Gastrocnemius medialis (tissue), 4 donors: ENCODE measurements around the gene DUSP16. TPM values are rescaled to one million over a fixed set of nuclear protein-coding genes. Genes with fewer than 3 reads are reported as not detected.

ENCODE experiments used
- ATAC-seq, 2 donors: fragments of 150-250 bp; one replicate each; pipeline ENCODE4 v1.9.1; 2016
- DNase-seq, 2 donors: peaks; one replicate each; pipeline ENCODE4 v3.0.0-alpha.2; 2019
- H3K27ac ChIP-seq, 4 donors: fragments of 200-600 bp; sonication (generic); 1 replicate in 1 of 4; 2 replicates in 3 of 4; pipeline ENCODE4 v1.5.1; 2016 to 2018; ENCODE audit warnings: mild to moderate bottlenecking in 2 of 4, moderate library complexity in 1 of 4
- H3K27me3 ChIP-seq, 3 donors: fragments of 200-600 bp; sonication (generic) in 2 of 3; 1 replicate in 1 of 3; 2 replicates in 2 of 3; pipeline versions ENCODE4 v1.5.1 to v1.6.0; 2016 to 2019; ENCODE audit warnings: mild to moderate bottlenecking in 1 of 3, moderate library complexity in 1 of 3
- H3K36me3 ChIP-seq, 2 donors: fragments of 200-600 bp; sonication (generic) in 1 of 2; one replicate each; pipeline ENCODE4 v1.5.1; 2017 to 2018
- H3K4me1 ChIP-seq, 2 donors: fragments of 200-600 bp; sonication (generic) in 1 of 2; one replicate each; pipeline ENCODE4 v1.5.1; 2016 to 2017; ENCODE audit warnings: mild to moderate bottlenecking in 2 of 2
- H3K4me3 ChIP-seq, 4 donors: fragments of 200-600 bp; sonication (generic) in 3 of 4; 1 replicate in 1 of 4; 2 replicates in 3 of 4; pipeline ENCODE4 v1.5.1; 2016 to 2019; ENCODE audit warnings: mild to moderate bottlenecking in 2 of 4
- H3K9me3 ChIP-seq, 3 donors: fragments of 200-600 bp; sonication (generic) in 2 of 3; 1 replicate in 1 of 3; 2 replicates in 2 of 3; pipeline ENCODE4 v1.5.1; 2016 to 2019
- POLR2A ChIP-seq, 2 donors: fragments of 450-650 bp; IDR thresholded peaks; one replicate each; pipeline ENCODE4 v1.6.1; 2017; ENCODE audit warnings: antibody characterized with exemption in 2 of 2, mild to moderate bottlenecking in 2 of 2, moderate library complexity in 2 of 2
- in situ Hi-C, 4 donors: fragments of 200-750 bp; cut with MboI; loops; one replicate each; pipeline versions ENCODE4 v1.15.0 to v1.8.0; 2017; ENCODE audit warnings: low sequenced_read_pairs in 4 of 4
- intact Hi-C: fragments of 100-400 bp; cut with DNase I; formaldehyde crosslinking; loops from one replicate; pipeline ENCODE4 v1.15.1; 2023; ENCODE audit warnings: low total_unique reads
- total RNA-seq, 4 donors: library from RNA; depleted of rRNA; stranded (reverse); fragments of >200 nt; gene quantifications; one replicate each; pipeline versions ENCODE4 v1.1.0 to v1.2.3, GENCODE V29; 2016
- TF ChIP-seq, protein P1 (sequence below), 5 experiments: fragments of 450-650 bp in 3 of 5; fragments of 200-600 bp in 2 of 5; sonication (generic) in 2 of 5; IDR thresholded peaks in 4 of 5; conservative IDR thresholded peaks in 1 of 5; 1 replicate in 4 of 5; 2 replicates in 1 of 5; pipeline ENCODE4 v1.5.1; 2016 to 2019; ENCODE audit warnings: antibody characterized with exemption in 5 of 5, mild to moderate bottlenecking in 3 of 5, moderate library complexity in 3 of 5

DUSP16 gene
- total RNA-seq, 4 donors from 2014 or later = 10.9 to 15.7 (median 13.3) TPM

DNA sequence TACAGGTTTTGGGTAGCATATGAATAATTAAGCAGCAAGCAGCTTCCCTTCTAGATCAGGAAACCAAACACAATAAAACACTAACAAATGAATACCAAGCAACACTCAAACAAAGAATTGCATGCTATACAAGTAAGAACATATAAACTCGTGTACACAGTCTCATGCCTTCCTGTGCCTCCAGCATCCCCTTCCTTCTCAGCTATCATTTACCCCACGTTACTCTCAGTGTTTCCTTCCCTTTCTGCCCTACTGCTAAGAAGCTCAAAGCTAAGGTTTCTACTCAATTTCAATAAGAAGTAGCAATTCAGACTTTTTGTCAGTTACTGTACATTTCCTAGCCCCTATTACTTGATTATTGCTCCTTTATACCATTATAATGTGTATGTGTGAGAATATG, 81.0 kb downstream of the DUSP16 start:
- no peak for DNase-seq
- no peak overlapping the region for H3K4me3 ChIP-seq
- no peak for TF ChIP-seq POLR2A (IDR thresholded peaks at IDR 0.05)
- TF ChIP-seq, protein P1, sequence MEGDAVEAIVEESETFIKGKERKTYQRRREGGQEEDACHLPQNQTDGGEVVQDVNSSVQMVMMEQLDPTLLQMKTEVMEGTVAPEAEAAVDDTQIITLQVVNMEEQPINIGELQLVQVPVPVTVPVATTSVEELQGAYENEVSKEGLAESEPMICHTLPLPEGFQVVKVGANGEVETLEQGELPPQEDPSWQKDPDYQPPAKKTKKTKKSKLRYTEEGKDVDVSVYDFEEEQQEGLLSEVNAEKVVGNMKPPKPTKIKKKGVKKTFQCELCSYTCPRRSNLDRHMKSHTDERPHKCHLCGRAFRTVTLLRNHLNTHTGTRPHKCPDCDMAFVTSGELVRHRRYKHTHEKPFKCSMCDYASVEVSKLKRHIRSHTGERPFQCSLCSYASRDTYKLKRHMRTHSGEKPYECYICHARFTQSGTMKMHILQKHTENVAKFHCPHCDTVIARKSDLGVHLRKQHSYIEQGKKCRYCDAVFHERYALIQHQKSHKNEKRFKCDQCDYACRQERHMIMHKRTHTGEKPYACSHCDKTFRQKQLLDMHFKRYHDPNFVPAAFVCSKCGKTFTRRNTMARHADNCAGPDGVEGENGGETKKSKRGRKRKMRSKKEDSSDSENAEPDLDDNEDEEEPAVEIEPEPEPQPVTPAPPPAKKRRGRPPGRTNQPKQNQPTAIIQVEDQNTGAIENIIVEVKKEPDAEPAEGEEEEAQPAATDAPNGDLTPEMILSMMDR (IDR thresholded peaks at IDR 0.05 in 4 of 5, conservative IDR thresholded peaks at IDR 0.05 in 1 of 5) = no peak
- H3K9me3 ChIP-seq = no peaks in the 10 kb centered on the region
- H3K4me1 ChIP-seq = peaks cover 0 to 4% of the 10 kb centered on the region in 2 donors
- H3K36me3 ChIP-seq = peaks cover 0 to 40% of the 10 kb centered on the region in 2 donors
- no peak overlapping the region for H3K27ac ChIP-seq
- no peak for ATAC-seq
- H3K27me3 ChIP-seq = no peaks in the 10 kb centered on the region
- intact Hi-C loops (no loop called here), in situ Hi-C loops (no loop called here)

DNA sequence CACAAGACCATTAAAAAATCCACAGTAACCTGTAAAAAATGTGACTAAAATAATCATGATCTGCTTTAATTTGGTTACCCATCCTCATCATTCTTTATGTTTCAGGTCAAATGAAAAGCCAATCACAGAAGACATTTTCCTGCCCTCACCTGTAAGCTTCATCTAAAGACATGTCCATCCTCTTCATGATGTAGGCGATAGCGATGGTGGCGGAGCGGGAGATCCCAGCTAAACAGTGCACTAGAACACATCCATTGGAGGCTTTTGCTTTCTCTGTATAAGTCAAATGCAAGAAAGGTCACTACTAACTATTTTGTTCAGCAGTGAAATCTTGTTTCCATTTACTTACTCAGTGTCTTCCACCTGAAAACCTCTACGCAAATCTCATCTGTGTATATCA, 82.6 kb downstream of the DUSP16 start:
- no peak overlapping the region for H3K27ac ChIP-seq
- intact Hi-C loops = no loop called here
- H3K27me3 ChIP-seq = no peaks in the 10 kb centered on the region
- ATAC-seq (no peak), DNase-seq (no peak)
- H3K4me3 ChIP-seq = no peak overlapping the region
- H3K9me3 ChIP-seq = no peaks in the 10 kb centered on the region
- H3K4me1 ChIP-seq = peaks cover 0 to 4% of the 10 kb centered on the region in 2 donors
- peaks cover 0 to 34% of the 10 kb centered on the region in 2 donors for H3K36me3 ChIP-seq
- TF ChIP-seq, protein P1 (IDR thresholded peaks at IDR 0.05 in 4 of 5, conservative IDR thresholded peaks at IDR 0.05 in 1 of 5) = no peak
- TF ChIP-seq POLR2A (IDR thresholded peaks at IDR 0.05) = no peak
- in situ Hi-C loops = no loop called here

GRCh38 chr12:12477532-12477890, 85.2 kb downstream of the DUSP16 start:
- DNase-seq = no peak
- intact Hi-C loops (no loop called here), in situ Hi-C loops (no loop called here)
- H3K36me3 ChIP-seq = peaks cover 0 to 23% of the 10 kb centered on the region in 2 donors
- peaks cover 0 to 4% of the 10 kb centered on the region in 2 donors for H3K4me1 ChIP-seq
- no peak overlapping the region for H3K27ac ChIP-seq
- ATAC-seq = no peak
- H3K27me3 ChIP-seq = no peaks in the 10 kb centered on the region
- H3K9me3 ChIP-seq = no peaks in the 10 kb centered on the region
- no peak overlapping the region for H3K4me3 ChIP-seq
- TF ChIP-seq POLR2A (IDR thresholded peaks at IDR 0.05) = no peak
- TF ChIP-seq, protein P1 (IDR thresholded peaks at IDR 0.05 in 4 of 5, conservative IDR thresholded peaks at IDR 0.05 in 1 of 5) = no peak

DNA sequence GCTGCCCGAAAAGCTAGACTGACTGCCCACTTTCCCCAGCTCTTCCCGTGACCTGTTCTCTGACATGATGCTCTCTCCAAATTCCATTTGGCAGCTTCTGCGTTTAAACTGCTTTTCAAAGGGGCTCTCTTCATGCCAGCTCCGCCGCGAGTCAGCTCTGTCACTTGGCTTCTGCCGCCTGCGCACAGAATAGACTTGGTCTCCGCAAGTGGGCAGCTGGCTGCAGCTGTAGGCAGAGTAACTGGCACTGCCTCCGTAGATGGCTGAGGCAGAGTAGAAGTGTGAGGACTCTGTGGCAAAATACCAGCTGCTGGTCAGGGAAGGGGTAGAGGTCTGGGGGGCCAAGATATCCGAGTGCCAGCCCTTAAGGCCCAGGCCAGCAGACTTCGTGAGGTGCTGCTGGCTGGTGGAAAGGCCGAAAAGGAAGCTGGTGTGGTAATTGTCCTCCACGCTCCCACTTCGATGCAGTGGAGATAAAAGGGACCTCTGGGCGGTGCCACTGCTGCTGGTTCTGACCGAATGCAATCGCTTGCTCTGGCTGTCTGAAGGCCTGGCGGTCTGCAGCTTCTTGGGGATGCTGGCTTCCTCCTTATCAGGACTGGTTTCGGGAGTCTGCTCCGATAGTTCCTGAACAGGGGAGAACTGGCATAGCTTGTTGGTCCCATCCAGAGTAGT, 85.7 kb downstream of the DUSP16 start:
- in situ Hi-C loops = no loop called here
- ATAC-seq (peak; percentile 38 to 52), DNase-seq (peak in 1 of 2 donors; percentile 19)
- H3K27ac ChIP-seq = peak overlapping the region in 2 of 4 donors; percentile 27 to 31
- no peaks in the 10 kb centered on the region for H3K27me3 ChIP-seq
- H3K36me3 ChIP-seq = peaks cover 0 to 23% of the 10 kb centered on the region in 2 donors
- no peaks in the 10 kb centered on the region for H3K9me3 ChIP-seq
- TF ChIP-seq, protein P1 (IDR thresholded peaks at IDR 0.05 in 4 of 5, conservative IDR thresholded peaks at IDR 0.05 in 1 of 5) = no peak
- no peak for TF ChIP-seq POLR2A (IDR thresholded peaks at IDR 0.05)
- H3K4me1 ChIP-seq = peaks cover 0 to 4% of the 10 kb centered on the region in 2 donors
- intact Hi-C loops = no loop called here
- H3K4me3 ChIP-seq = no peak overlapping the region
